HG03025 (cell line): Measurements from ENCODE around the gene CPN2.

ENCODE experiments used
- ATAC-seq: cut with Tn5 transposase; IDR thresholded peaks from one replicate; pipeline ENCODE4 v1.9.1; 2021; ENCODE audit warnings: mild to moderate bottlenecking, moderate library complexity; ENCODE audit not compliant: unreplicated experiment, low FRiP score

CPN2 gene

GRCh38 chr3:194300936-194301335 lies 50.2 kb downstream of the CPN2 start:
- ATAC-seq: no peak

GRCh38 chr3:194300382-194300758 lies 50.8 kb downstream of the CPN2 start:
- no peak for ATAC-seq

GRCh38 chr3:194298331-194299227 lies 52.5 kb downstream of the CPN2 start:
- no peak for ATAC-seq

- ATAC-seq: no peak
Observed at GRCh38 chr3:194296454-194297263, 54.5 kb downstream of the CPN2 start.

DNA sequence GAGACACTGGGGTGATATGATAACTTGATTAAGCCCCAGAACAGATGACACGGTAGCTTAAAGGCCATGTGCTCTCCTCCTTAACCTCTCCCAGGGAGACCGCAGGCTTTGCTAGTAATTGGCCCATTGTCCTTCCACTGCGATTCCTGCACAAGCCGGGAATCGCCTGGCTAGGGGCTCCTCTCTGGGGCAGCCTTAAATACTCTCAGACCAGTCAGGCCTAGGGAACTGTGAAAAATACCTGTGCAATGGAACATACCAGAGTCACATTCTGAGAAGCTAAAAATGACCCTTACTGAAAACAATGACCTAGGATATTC lies 56.3 kb downstream of the CPN2 start:
- ATAC-seq: no peak

DNA sequence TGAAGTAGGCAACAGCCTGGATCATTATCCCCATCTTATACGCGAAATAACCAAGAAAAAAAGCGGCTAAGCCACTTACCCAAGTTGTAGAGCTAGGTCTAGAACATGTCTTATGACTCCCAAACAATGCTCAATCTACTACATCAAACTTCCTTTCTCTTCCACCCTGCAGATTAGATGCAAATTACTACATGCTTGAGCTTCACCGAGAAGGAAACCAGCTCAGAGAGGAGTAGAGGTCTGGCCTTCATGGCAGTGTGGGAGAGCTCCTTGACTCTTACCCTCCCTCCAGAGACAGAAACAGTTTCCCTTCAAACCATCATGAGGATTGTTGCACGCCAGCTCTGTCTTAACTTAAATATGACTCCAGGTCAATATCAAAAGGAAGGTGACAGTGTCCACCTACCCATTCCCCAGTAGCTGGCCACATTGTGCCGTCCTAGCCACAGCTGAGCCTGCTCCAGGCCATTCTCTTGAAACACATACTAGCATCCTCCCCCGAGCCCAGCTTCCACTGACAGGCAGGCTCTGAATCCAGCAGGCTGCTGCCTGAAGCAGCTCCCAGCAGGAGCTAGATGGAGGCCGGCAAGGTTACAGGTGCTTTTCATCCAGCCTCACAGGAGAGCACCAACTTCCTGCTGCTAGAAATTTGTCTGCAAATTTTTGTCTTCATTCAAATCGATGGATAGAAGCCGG lies 56.8 kb downstream of the CPN2 start:
- no peak for ATAC-seq

GRCh38 chr3:194293546-194294198 lies 57.5 kb downstream of the CPN2 start:
- ATAC-seq: no peak

DNA sequence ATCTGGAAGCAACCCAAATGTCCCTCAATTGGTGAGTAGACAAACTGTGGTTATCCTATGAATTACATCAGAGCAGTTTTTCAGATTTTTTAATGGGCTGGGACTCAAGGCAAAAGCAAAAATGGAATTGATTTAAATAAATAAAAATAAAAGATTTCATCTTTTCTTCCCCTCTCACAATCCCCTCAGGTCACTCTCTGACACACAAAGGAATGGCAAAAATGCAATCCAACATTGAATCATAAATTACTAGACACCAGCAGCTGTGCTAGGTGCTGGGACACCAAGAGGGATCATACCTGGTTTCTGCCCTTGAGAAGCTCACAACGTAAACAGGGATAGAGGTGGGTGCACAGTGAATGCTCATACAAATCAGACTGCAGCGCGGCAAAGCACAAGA lies 58.8 kb downstream of the CPN2 start:
- no peak for ATAC-seq
